GM20000 (cell line): ENCODE data around the gene MTMR12.
"Not testable (repeated sequence)": the region's sequence is repeated elsewhere in the genome, so short reads cannot be mapped to it uniquely, and the experiment has no call there.

Experiments used
- DNase-seq: peaks from one replicate; pipeline ENCODE4 v3.0.0; 2012; ENCODE audit warnings: low spot score
- CTCF ChIP-seq: IDR thresholded peaks from 2 replicates; pipeline ENCODE4 v1.5.1; 2012; ENCODE audit warnings: mild to moderate bottlenecking, control low read depth; ENCODE audit errors: extremely low read depth, missing control alignments

Gene MTMR12

GRCh38 chr5:32325062-32325461 lies 12.3 kb upstream of the MTMR12 start:
- TF ChIP-seq CTCF = no peak
- peak; percentile 48 for DNase-seq

- TF ChIP-seq CTCF = no peak
- DNase-seq = no peak
Measured at GRCh38 chr5:32323741-32324140, 11.0 kb upstream of the MTMR12 start.

GRCh38 chr5:32322882-32323281 lies 10.1 kb upstream of the MTMR12 start:
- DNase-seq = no peak
- TF ChIP-seq CTCF = no peak

- DNase-seq = not testable (repeated sequence)
Measured at GRCh38 chr5:32321787-32322186, 9.0 kb upstream of the MTMR12 start.

DNA sequence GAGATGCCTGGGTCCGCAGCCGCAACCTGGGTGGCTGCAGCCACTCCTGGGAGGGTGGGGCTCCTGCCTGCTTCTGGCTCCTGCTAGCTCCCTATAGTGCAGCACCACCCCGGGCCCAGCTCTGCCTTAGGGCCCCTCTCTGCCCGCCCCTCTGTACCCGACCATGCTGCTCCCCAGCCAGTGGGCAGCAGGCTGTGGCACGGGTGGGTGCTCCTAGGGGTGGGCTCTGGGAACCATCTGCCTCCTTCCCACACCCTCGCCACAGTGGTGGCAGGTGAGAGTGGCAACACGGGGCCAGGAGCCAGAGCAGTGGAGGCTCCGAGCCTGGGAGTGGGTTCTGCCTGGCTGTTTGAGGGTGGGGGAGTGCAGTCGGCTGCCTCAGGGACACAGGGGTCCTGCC lies 7.8 kb upstream of the MTMR12 start:
- DNase-seq = no peak
- TF ChIP-seq CTCF = no peak

GRCh38 chr5:32319926-32320543 lies 7.3 kb upstream of the MTMR12 start:
- DNase-seq = no peak
- TF ChIP-seq CTCF = no peak

GRCh38 chr5:32319392-32319791 lies 6.7 kb upstream of the MTMR12 start:
- no peak for TF ChIP-seq CTCF
- DNase-seq = no peak

GRCh38 chr5:32317041-32317440 lies 4.3 kb upstream of the MTMR12 start:
- TF ChIP-seq CTCF = no peak
- no peak for DNase-seq
